GM21619 (cell line): ENCODE results near the gene HSD17B12.
"Not testable (repeated sequence)": the region's sequence is repeated elsewhere in the genome, so short reads cannot be mapped to it uniquely, and the experiment has no call there.

Experiments used
- ATAC-seq: cut with Tn5 transposase; IDR thresholded peaks from one replicate; pipeline ENCODE4 v1.9.1; 2021; ENCODE audit not compliant: unreplicated experiment

HSD17B12 gene

GRCh38 chr11:43680521-43681400 lies at the start of gene HSD17B12:
HSD17B12 (plus strand) TSS chr11:43680738; CDS start chr11:43680828, 90 bp downstream.
- peak; percentile 96 for ATAC-seq

- no peak for ATAC-seq
Observed at GRCh38 chr11:43631732-43632131, 48.8 kb upstream of the HSD17B12 start.

GRCh38 chr11:43632181-43632580 lies 48.4 kb upstream of the HSD17B12 start:
- no peak for ATAC-seq

- no peak for ATAC-seq
Observed at GRCh38 chr11:43638717-43639116, 41.8 kb upstream of the HSD17B12 start.

GRCh38 chr11:43639224-43639623 lies 41.3 kb upstream of the HSD17B12 start:
- ATAC-seq: no peak

DNA sequence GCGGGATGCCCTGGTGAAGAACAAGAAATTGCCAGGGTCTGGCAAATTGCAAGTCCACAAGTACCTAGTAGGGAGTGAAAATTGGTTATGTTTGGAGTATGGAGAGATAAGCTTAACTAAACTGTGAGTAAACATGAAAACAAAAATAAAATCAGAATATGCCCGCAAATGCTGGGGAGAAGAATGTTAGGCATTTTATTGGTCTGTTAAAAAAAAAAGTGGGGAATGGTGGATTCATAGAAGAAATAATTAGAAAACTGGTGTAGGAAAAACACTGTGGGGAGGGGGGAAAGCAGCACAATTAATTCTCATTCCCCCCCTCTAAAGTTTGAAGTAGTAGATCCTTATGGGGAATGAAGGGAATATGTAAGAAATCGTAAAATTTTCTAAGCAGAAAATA lies 40.6 kb upstream of the HSD17B12 start:
- no peak for ATAC-seq

DNA sequence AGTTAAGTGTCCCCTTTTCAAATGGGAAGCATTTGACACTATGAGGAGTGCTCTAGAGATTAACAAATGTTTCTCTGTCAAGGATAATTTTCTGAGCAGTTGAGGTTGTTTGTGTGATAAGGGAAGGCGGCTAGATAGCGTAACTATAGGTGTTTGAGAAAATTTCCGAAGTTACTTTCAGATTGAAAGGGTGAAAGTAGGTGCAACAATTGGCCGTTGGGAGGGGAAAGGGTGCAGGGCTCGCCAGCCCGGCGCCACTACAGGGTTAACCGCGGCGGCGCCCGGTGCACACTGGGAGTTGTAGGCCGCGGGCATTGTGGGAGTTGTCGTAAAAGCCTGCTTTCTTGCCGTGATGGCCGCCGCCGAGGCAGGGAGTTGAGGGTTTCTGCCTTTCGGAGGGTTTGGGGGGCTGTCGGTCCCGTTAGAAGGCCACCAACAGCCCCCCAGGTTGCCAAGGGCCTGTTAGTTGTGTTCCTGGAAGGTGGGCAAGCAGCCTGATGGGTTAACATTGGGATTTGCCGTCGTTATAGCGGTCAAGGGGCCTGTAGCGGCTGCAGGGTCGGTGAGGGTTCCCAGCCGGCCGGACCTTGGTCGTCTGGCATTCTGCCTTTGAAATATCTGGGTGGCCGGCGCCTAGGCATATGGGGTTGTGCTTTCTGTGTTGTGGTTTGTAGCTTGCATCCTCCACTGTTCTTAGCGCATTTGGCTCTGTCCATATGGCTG lies 36.5 kb upstream of the HSD17B12 start:
- ATAC-seq: peak; percentile 98

GRCh38 chr11:43644621-43645299 lies 35.8 kb upstream of the HSD17B12 start:
- no peak for ATAC-seq

DNA sequence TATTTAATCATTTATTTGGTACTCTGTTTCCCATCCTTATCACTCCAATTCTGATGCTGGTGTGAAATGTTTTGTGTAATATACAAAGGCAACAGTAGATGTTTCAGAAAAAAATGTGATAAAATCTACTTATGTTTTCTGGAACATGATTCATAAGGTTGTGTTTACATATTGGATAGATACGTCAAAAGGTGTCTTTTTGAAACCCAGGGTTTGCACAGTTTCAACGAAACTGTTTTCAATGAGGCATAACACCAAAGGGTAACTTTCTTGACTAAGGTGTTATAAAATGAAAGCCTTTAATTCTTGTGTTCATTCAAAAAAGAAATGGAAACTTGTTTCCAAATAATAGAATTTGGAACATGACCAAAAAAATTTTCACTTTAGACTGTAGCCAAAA lies 33.8 kb upstream of the HSD17B12 start:
- no peak for ATAC-seq

- no peak for ATAC-seq
Observed at GRCh38 chr11:43648888-43649287, 31.6 kb upstream of the HSD17B12 start.

DNA sequence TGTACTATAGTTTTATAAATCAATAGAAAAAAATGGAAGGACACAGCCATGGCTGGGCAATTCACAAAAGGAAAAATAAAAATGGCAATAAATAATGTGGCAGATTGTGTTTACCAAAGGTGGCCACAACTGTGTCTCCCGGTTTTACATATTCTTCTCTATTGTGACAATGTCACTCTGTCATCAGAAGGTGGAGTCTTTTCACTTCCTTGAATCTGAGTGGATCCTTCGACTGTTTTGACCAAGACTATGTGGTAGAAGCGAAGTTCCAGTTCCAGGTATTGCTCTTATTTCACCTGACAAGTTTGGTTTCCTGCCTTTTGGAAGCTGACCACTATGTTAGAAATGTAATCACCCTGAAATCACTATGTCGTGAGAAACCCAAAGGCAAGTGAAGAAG lies 31.0 kb upstream of the HSD17B12 start:
- no peak for ATAC-seq

DNA sequence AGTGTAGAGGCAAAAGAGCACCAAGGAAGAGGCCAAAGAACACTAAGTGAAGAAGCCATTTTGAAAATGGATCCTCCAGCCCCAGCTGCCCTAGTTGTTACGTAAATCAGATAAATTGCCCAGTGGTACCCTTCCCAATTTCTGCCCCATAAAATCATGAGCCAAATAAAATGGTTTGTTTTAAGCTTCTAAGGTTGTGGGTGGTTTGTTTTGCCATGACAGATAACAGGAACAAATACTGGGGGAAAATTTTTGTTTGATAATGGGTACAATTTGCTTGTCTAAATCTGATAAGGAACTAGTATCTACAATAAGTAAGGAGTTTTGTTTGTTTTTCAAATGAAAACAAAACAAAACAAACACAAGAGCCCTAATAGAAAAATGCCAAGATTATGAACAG lies 30.6 kb upstream of the HSD17B12 start:
- ATAC-seq: no peak

GRCh38 chr11:43663018-43663417 lies 17.5 kb upstream of the HSD17B12 start:
- ATAC-seq: not testable (repeated sequence)

- ATAC-seq: no peak
Observed at GRCh38 chr11:43664295-43664694, 16.2 kb upstream of the HSD17B12 start.

DNA sequence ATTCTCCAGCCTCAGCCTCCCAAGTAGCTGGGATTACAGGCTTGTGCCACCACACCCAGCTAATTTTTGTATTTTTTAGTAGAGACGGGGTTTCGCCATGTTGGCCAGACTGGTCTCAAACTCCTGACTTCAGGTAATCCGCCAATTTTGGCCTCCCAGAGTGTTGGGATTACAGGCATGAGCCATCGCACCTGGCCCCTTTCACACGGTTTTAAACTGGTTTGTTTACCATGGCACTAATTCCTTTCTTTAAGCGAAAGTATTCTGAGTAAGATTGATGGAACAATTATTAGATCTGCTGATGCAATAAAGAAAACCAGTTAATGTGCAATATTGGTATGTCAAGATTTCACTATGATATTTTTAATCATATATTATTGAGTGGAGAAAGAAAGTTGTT lies 9.3 kb upstream of the HSD17B12 start:
- ATAC-seq: not testable (repeated sequence)

DNA sequence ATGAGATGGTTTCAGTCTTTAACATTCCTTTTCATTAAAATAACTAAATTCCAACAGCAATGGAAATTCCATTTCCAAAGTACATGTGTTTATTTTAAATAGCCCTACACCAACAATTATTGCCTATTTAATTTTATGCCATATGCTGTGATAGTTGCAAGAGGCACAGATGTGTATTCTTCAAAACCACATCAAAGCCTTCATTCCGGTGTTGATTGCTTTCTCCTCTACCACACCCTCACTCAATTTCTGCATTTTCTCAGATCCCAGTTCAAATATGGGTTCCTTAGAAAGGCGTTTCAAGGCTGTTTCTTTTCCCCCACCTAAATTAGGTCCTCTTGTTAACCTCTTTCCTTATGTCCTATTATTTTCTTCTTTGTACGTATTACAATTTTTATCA lies 6.0 kb upstream of the HSD17B12 start:
- no peak for ATAC-seq

GRCh38 chr11:43676933-43677332 lies 3.6 kb upstream of the HSD17B12 start:
- no peak for ATAC-seq

- ATAC-seq: no peak
Observed at GRCh38 chr11:43681401-43681942, 934 bp downstream of the HSD17B12 start.

- ATAC-seq: not testable (repeated sequence)
Observed at GRCh38 chr11:43682081-43682480, 1.5 kb downstream of the HSD17B12 start.

DNA sequence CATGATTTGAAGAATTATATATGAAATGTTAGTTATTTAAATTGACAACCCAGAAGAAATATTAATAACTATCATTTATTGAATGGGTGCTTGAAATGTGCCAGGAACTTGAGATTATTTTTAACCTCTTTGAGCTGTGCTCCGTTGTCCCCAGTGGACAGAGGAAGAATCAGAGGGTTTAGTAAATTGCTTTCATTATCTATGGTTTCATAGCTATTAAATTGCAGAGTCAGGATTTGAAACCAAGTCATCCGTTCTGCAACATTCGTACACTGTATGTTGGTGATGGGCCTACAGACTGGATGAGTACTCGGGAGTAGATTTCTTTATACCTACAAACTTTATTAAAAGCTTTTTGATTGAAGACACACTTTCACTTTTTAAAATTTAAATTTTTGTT lies 4.9 kb downstream of the HSD17B12 start:
- no peak for ATAC-seq

DNA sequence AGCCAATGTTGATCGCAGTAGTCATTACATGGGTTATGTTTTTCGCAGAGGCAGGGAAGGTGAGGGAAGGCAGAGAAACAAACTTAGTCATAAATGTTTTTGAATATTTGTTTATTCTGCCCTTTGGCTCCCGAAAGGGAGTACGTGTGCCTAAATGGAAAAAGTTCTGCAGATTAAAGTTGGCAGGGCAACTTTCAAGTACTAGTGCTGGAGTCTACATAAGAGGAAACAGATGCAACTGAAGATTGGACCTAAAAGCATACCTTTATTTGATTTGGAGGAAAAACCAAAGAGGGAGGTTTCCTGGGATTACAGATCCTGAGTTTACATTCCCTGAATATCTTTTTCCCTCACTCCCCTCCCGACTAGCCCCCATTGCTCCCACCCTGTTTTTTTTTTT lies 5.7 kb downstream of the HSD17B12 start:
- ATAC-seq: no peak
